ENCODE results near the gene PMFBP1.
A peak's percentile ranks its signal among the peaks of the same experiment; 100 is the strongest.

PMFBP1 gene

DNA sequence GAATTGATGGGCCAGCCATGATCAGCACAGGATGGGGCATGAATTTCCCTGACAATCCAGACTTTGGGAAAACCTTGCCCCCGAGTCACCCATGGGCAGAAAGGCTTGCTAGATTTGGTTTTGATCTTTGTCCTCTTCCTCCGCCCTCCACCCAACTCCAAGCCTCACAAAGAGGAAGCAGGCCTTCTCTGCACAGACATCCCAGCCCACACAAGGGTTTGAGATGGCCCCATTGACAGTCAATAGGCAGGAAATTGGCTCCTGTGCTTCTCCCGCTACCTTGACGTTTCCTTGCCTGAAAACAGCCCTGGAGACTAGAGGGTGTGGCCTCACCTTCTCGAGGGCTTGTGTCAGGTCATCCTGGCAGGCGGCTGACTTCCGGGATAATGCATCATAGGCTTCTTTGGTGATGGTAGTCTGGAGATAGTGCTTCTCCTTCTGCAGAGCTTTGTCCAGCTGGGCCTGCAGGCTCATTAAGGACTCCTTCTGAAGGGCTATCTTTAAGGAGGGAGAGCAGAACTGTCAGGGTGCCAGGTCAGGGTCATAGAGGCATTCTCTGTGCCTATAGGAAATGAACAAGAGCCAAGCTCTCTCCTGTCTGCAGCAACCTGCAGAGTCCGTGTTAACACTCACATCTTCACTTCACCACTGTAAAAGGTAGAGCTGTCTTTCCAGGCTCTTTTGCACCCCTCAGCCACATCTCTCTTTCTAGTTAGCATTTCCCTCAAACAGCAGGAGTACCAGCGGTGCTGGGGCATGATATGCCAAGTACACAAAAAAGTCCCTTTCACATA is 46.1 kb downstream of the PMFBP1 start:
- DNase-seq = no peak

DNA sequence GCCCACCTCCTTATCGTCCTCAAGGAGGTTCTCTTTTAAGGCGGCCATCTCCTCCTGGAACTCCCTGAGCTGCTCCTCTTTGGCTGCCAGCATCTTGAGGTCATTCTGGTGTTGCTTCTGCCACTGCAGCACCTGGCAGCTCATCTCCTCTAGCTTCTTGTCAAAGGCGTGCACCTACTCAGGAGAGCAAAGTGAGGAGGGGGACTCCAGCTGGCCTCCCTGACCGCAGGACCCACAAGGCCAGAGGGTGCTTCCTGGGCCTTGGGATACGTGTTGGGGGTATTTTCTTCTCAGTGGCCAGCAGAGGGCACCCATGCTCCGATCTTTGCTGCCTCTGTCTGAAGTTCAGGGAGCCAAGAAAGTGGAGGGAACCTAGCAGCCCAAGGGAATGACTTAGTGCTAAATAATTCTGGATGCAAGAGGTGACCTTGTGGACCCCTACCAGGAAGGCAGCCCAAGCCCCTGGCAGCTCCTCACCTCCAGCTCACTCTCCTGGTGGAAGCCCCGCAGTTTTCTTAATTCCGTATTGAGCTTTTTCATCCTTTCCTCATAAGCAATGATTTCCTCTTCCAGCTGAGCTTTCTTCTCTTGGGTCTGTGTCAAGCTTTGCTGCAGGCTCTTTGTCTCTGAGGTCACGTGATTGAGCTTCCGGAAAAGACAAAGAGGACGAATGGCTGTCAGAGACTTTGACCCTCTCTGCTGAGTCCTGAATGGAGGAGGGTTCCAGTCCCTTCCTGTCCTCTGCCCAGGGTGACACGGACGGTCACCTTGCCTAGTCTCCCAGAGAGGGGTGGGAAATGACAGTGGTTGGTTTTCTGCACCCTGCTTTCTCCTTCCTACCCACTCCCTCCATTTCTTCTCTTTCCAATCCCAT is 47.0 kb downstream of the PMFBP1 start:
- peak; percentile 75 for DNase-seq

DNA sequence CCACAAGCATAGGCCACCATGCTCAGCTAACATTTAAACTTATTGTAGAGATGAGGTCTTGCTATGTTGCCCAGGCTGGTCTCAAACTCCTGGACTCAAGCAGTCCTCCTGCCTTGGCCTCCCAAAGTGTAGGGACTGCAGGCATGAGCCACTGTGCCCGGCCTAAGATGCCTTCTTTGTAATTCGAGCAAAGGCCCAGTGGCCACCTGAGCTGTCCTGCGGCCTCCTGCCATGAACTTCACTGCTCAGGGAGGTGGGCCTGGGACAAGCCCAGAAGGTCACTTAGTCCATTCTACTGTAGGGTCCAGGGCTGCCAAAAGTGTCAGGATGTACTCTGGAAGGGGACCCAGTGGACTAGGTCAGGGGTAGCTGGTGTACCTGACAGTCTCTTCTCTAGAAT is 47.8 kb downstream of the PMFBP1 start:
- DNase-seq = no peak

- no peak for DNase-seq
Observed at GRCh38 chr16:72123426-72123825, 48.5 kb downstream of the PMFBP1 start.

DNA sequence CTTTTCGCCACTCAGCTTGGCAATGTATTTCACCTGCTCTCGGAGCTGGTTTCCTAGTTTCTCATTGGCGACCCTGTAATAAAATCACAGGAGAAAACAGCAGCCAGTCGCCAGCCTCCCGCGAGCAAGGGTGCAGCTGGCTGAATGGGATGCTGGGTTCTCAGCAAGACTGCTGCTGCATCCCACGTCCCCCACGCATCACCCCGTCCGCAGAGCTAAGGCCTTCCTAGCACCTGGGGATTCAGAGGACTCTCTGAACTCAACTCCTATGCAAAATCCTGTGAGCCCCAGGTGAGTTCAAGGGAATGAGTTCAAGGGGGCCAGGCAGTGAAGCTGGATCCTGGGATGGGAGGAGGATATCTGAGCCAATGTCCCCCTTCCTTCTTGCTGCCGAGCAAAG is 49.0 kb downstream of the PMFBP1 start:
- no peak for DNase-seq

DNA sequence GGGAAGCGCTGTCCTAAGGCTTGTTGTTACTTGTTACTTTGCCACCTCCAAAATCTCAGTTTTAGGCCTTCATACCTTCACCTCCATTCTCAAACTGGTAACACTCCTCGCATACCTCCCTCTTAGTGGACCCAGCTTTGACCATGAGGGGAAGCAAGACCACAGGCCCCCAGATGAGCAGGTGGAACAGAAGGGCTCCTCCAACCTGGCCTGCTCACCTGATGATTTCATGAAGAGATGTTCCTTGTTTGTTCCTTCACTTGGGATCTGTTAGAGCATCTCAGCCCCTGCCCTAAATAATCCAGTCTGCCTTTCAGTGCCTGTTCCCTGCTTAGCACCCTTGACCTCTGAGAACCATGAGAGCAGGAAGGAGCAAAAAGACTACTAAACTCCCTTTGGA is 49.6 kb downstream of the PMFBP1 start:
- DNase-seq = no peak

DNA sequence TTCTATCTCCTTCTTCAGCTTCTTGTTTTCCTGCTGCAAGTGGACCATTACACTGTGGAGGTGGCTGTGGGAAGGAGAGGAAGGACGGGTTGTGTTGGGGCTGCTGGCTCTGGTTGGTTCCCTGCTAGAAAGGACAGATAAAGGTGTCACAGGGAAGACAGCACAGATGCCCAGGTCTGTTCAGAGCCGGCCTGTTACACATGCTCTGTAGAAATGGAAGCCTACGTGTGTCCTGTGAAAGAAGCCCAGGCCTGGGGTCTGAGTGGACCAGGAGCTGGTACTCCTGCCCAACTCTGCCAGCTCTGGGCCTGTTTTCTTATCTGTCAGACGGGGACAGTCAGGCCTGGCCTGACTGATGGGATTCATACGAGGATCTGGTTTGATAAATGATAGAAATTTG is 51.9 kb downstream of the PMFBP1 start:
- no peak for DNase-seq

DNA sequence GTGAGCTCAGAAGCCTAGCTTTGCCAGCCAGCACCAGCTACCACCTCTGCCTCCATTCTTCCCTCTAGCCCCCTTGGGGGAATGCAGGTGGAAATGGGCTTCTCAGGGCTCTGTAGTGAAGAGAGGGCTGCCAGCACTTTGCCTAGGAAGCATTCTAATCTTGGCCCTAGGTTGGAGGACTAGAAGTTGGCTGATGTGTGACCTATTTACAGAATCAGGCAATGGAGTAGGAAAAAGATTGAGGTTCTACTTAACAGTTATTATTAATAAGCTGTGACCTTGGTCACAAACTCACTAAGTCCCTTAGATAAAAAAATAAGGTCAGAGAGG is 58.4 kb downstream of the PMFBP1 start:
- DNase-seq = no peak

DNA sequence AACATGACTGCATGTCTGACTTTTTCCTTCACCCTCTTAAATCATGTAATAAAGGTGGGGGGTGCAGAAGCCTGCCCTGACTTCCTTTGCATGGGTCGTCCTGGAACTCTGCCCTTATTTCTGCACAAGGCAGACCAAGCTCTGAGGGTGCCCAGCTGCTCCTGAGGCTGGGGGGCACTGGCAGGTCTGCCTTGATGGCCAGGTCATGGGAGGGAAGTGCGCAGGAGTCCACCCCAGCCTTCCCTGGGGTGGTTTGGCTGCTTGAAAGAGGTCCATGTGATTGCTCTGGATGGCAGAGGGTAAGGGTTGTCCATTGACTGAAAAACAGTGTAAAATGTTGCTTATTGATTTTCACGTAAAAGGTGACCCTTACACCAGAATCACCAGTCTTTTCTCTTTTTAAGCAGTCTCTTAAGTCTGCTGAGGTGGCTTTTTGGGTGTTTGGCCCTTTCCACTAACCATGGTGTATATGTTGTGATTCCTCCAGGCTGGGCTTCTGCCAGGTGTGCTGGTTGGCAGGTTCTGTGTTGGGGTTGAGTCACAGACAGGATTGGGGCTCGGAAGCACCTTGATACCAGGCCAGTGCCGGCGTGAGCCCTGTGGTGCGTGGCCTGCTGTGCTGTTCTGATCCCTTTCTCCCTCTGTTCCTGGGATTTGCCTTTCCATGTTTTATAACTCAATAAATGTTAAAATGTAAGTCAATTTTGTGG is 58.9 kb downstream of the PMFBP1 start:
- no peak for DNase-seq

- no peak for DNase-seq
Observed at GRCh38 chr16:72112452-72112792, 59.5 kb downstream of the PMFBP1 start.

DNA sequence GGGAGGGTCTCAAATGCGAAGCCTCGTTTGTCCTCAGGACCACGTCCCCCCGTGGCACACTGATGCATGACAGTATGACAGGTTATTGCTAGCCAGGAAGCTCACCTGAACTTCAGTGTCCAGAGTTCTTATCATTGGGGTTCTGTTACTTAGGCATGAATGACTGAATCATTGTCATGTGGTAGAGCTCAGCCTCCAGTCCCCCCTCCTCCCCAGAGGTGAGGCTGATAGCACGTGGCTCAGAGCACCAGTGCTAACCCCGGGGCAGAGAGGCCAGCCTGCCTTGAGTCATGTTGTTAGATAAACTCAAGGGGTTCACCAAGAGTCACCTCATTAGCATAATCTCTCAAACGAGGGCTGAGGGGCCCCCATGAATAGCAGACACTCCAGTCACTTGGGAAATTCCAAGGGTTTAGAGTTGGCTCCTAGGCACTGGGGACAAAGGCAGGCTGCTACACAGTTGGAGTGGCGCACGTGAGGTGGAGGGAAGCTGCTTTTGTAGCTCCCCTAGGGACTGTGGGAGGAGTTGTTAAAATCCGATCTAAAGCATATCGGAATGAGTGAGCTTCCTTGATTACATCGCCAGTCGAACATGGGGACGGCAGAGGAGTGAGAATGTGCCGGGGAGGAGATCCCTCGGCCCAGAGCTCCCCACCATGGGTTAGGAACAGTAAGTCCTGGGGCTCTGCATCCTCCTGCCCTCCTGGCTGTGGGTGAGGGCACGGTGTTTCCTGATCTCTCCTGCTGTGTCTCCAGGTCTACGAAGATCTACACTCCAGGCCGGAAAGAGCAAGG is 60.1 kb downstream of the PMFBP1 start:
- DNase-seq = no peak

GRCh38 chr16:72110662-72111615 is 61.0 kb downstream of the PMFBP1 start:
- DNase-seq = no peak

DNA sequence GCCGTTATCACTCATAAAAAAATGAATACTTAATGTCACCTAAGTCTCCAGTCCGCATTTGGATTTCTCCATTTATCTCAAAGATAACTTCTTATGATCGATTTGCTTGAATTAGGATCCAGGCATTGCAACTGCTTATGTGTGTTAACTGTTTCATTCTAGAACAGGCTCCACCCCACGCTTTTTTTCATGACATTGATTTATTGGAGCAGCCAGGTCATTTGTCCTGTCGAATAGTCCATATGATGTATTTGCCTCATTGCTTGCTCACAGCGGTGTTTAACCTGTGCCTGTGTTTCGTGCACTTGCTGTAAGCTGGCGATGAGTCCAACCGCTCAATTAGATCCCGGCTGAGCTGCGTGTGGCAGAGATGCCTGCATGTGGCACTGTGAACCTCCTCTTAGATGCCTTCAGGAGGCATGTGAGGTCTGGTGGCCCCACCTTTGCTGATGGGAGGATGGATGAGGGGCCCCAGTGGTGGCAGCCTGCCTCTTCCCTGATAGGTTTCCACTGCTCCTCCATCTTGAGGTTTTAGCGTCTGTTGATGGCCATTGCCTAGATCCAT is 61.9 kb downstream of the PMFBP1 start:
- no peak for DNase-seq

DNA sequence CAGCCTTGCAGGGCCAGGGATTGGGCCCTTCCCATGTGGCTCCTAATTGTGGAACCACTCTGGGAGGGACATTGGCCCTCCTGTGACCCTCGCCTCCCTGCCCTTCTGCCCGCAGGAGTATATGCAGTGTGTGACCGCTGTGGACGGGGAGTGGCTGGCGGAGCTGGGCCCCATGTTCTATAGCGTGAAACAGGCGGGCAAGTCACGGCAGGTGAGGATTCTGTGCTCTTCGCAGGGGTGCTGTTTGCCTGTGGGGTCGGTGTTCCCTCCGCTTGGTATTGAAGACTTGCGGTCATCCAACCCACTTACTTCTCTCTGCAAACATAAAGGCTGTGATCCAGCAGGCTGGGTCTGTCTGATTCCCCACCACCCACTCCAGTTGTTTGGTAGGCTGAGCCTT is 62.7 kb downstream of the PMFBP1 start:
- DNase-seq = no peak

DNA sequence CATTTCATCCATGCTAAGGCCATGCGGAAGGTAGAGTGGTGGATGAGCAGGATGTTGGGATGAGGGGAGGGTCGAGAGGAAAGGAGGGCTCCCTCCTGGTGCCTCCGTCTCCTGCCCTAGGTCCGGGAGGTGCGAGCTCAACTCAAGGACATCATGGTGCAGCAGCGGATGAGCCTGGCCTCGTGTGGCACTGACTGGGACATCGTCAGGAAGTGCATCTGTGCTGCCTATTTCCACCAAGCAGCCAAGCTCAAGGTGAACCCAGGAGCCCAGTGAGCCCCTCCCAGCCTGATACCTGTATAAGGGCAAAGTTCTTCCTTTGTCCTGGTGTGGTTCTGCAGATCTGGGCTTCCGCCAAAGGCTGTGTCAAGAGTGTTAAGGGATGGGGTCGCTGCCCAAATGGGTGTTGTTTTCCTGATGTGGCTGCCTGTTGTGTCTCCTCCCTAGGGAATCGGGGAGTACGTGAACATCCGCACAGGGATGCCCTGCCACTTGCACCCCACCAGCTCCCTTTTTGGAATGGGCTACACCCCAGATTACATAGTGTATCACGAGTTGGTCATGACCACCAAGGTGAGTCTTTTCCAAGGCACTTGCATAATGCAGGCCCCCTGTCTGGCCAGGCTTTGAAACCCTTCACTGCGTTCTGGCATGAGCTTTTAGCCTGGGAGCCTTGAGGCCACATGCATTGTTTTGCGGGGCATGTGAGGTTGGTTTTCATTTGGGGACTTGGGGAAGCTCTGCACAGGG is 63.4 kb downstream of the PMFBP1 start:
- no peak for DNase-seq

GRCh38 chr16:72107371-72107770 is 64.6 kb downstream of the PMFBP1 start:
- no peak for DNase-seq

- no peak for DNase-seq
Observed at GRCh38 chr16:72105978-72106377, 66.0 kb downstream of the PMFBP1 start.

DNA sequence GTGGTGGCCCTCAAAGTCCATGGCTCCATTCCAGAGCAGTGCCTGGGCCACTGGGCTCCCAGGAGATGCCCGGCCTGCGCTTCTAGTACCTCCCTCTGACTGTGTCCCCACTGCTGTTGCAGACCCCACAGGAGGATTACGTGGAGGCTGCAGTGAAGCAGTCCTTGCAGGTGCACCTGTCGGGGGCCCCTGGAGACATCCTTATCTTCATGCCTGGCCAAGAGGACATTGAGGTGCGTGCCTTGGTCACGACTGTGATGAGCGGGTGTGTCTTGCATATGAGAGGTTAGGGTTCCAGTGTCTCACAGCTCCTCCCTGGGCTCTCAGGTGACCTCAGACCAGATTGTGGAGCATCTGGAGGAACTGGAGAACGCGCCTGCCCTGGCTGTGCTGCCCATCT is 67.0 kb downstream of the PMFBP1 start:
- no peak for DNase-seq

- no peak for DNase-seq
Observed at GRCh38 chr16:72101195-72101594, 70.8 kb downstream of the PMFBP1 start.

DNA sequence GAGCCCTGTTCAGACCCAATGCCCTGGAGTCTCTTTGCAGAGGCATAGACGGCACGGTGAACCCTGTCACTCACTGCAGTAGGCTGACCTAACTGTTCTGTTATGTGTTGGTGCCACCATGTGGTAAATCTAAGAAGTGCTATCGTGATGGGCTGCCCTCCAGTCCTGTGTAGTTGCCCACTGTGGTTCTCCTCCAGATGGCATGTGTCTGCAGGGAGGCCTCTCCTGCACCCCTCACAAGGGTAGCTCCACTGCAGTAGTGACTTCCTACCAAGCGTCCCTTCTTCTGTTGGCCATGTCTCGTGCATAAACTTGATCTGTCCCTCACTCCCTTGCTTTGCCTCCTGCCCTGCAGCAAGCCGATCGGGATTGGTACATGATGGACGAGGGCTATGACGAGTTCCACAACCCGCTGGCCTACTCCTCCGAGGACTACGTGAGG is 72.6 kb downstream of the PMFBP1 start:
- DNase-seq = peak; percentile 25

GRCh38 chr16:72098936-72099335 is 73.0 kb downstream of the PMFBP1 start:
- DNase-seq = no peak

All from NCI-H146 (cell line).